DOHH2 (cell line): Measurements from ENCODE around the gene PKDCC.

ENCODE experiments used
- H3F3A ChIP-seq: fragments of 200-600 bp; sonication (generic), shearing (Covaris generic); 2 replicates; pipeline ENCODE4 v1.6.0; 2016; ENCODE audit warnings: antibody characterized with exemption, mild to moderate bottlenecking; ENCODE audit not compliant: control insufficient read depth, insufficient read depth
- H3K27ac ChIP-seq: fragments of 200-600 bp; sonication (generic); 2 replicates; pipeline ENCODE4 v1.5.1; 2014; ENCODE audit warnings: low read depth, mild to moderate bottlenecking, low read length, moderate library complexity
- H3K27me3 ChIP-seq: fragments of 200-600 bp; sonication (generic); 2 replicates; pipeline ENCODE4 v1.6.1; 2014; ENCODE audit warnings: mild to moderate bottlenecking, low read length, mixed read lengths; ENCODE audit not compliant: control insufficient read depth
- H3K36me3 ChIP-seq: fragments of 200-600 bp; sonication (generic); 2 replicates; pipeline ENCODE4 v1.6.1; 2014; ENCODE audit warnings: mild to moderate bottlenecking, low read length, moderate library complexity, mixed read lengths; ENCODE audit not compliant: control insufficient read depth
- H3K4me1 ChIP-seq: fragments of 200-600 bp; sonication (generic); 2 replicates; pipeline ENCODE4 v1.6.1; 2014; ENCODE audit warnings: mild to moderate bottlenecking, low read length, mixed read lengths; ENCODE audit not compliant: control insufficient read depth
- H3K4me2 ChIP-seq: fragments of 200-600 bp; sonication (generic); 2 replicates; pipeline ENCODE4 v1.6.0; 2014; ENCODE audit warnings: mild to moderate bottlenecking, low read length, moderate library complexity
- H3K4me3 ChIP-seq: fragments of 200-600 bp; sonication (generic); 2 replicates; pipeline ENCODE4 v1.5.1; 2014; ENCODE audit warnings: mild to moderate bottlenecking, low read length, mixed read lengths
- H3K79me2 ChIP-seq: fragments of 200-600 bp; sonication (generic); 2 replicates; pipeline ENCODE4 v1.6.1; 2014; ENCODE audit warnings: mild to moderate bottlenecking, low read length, mixed read lengths; ENCODE audit not compliant: control insufficient read depth
- H3K9me2 ChIP-seq: fragments of 200-600 bp; sonication (generic); replicated peaks from 2 replicates; pipeline ENCODE4 v1.6.1; 2014; ENCODE audit warnings: mild to moderate bottlenecking, low read length, mixed read lengths; ENCODE audit not compliant: control insufficient read depth
- H3K9me3 ChIP-seq: fragments of 200-600 bp; sonication (generic); 2 replicates; pipeline ENCODE4 v1.6.1; 2014; ENCODE audit warnings: antibody characterized with exemption, low read length, mixed read lengths; ENCODE audit not compliant: control insufficient read depth, insufficient read depth
- H4K20me1 ChIP-seq: fragments of 200-600 bp; sonication (generic); 2 replicates; pipeline ENCODE4 v1.6.0; 2014; ENCODE audit warnings: low read depth, mild to moderate bottlenecking, antibody characterized with exemption, low read length, moderate library complexity; ENCODE audit not compliant: control insufficient read depth, insufficient read depth
- EZH2phosphoT487 ChIP-seq: fragments of 200-600 bp; sonication (generic); IDR thresholded peaks from 2 replicates; pipeline ENCODE4 v1.6.1; 2017; ENCODE audit warnings: borderline replicate concordance, mild to moderate bottlenecking, antibody characterized with exemption, low read length, moderate library complexity, mixed read lengths
- TF ChIP-seq, protein P1 (sequence below): fragments of 200-600 bp; sonication (generic); IDR thresholded peaks from one replicate; pipeline ENCODE4 v1.5.1; 2014; ENCODE audit warnings: antibody characterized with exemption, mild to moderate bottlenecking, low read depth, low read length; ENCODE audit not compliant: poor library complexity, severe bottlenecking

The PKDCC gene

DNA sequence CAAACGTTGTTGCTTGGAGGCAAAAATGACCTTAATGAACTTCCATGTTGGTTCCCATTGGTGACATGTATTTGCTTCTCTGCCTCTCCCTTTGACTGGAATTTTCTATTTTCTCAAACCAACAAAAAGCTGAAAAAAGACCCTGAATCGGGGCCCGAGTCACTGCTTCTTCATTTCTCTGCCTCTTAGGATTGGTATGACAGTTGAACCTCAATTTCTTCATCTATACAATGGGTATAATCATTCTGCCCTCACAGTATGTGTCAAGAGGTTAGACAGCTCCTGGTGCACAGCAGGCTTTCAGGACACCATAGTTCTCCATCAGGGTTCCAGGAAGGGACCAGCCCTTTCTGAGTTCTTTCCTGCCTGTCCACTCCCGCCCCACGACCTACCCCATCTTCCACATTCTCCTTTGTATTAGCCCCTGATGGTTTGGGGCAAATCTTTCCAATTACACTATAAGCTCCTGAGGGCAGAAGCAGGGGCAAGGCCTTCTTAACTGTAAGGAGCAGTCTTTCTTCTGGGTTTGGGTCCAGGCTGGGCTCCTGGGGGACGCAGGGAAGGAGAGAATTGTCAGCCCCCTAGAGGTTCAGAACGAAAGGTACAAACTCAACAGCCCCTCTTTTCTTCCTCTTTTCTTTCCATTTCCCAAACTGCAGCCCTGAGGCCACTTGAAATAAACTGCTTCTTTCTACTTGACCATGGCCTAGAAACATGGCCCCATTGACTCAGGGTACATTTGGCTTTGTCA, 6.3 kb upstream of the PKDCC start:
- H3K27ac ChIP-seq, result no peak overlapping the region
- no peaks in the 10 kb centered on the region for H4K20me1 ChIP-seq
- H3K4me1 ChIP-seq, result no peaks in the 10 kb centered on the region
- no peaks in the 10 kb centered on the region for H3K9me2 ChIP-seq
- H3K27me3 ChIP-seq, result no peaks in the 10 kb centered on the region
- no peak for TF ChIP-seq EZH2phosphoT487
- TF ChIP-seq, protein P1, sequence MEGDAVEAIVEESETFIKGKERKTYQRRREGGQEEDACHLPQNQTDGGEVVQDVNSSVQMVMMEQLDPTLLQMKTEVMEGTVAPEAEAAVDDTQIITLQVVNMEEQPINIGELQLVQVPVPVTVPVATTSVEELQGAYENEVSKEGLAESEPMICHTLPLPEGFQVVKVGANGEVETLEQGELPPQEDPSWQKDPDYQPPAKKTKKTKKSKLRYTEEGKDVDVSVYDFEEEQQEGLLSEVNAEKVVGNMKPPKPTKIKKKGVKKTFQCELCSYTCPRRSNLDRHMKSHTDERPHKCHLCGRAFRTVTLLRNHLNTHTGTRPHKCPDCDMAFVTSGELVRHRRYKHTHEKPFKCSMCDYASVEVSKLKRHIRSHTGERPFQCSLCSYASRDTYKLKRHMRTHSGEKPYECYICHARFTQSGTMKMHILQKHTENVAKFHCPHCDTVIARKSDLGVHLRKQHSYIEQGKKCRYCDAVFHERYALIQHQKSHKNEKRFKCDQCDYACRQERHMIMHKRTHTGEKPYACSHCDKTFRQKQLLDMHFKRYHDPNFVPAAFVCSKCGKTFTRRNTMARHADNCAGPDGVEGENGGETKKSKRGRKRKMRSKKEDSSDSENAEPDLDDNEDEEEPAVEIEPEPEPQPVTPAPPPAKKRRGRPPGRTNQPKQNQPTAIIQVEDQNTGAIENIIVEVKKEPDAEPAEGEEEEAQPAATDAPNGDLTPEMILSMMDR, result no peak
- no peak overlapping the region for H3K4me3 ChIP-seq
- no peaks in the 10 kb centered on the region for H3K36me3 ChIP-seq
- H3K4me2 ChIP-seq, result no peak overlapping the region
- H3K79me2 ChIP-seq, result no peaks in the 10 kb centered on the region
- no peaks in the 10 kb centered on the region for H3F3A ChIP-seq
- H3K9me3 ChIP-seq, result no peaks in the 10 kb centered on the region

- Histone ChIP-seq H3K9me3 (no peaks in the 10 kb centered on the region), H3K79me2 (no peaks in the 10 kb centered on the region), H3K9me2 (no peaks in the 10 kb centered on the region), H3K4me1 (no peaks in the 10 kb centered on the region), H4K20me1 (no peaks in the 10 kb centered on the region), H3K4me3 (no peak overlapping the region), H3K27me3 (no peaks in the 10 kb centered on the region), H3F3A (no peaks in the 10 kb centered on the region), H3K4me2 (no peak overlapping the region), H3K27ac (no peak overlapping the region), H3K36me3 (no peaks in the 10 kb centered on the region)
- TF ChIP-seq, protein P1, result no peak
- no peak for TF ChIP-seq EZH2phosphoT487
Measured at GRCh38 chr2:42042631-42043355, 5.0 kb upstream of the PKDCC start.

- Histone ChIP-seq H3K4me3 (no peak overlapping the region), H3K27ac (no peak overlapping the region), H3K4me1 (no peaks in the 10 kb centered on the region), H3K27me3 (no peaks in the 10 kb centered on the region), H3K79me2 (no peaks in the 10 kb centered on the region), H3K36me3 (no peaks in the 10 kb centered on the region), H3K9me2 (no peaks in the 10 kb centered on the region), H3K9me3 (no peaks in the 10 kb centered on the region), H3K4me2 (no peak overlapping the region), H3F3A (no peaks in the 10 kb centered on the region), H4K20me1 (no peaks in the 10 kb centered on the region)
- no peak for TF ChIP-seq EZH2phosphoT487
- TF ChIP-seq, protein P1, result no peak
Measured at GRCh38 chr2:42043789-42044394, 3.9 kb upstream of the PKDCC start.
